NCI-H748 (cell line): Measurements from ENCODE around the gene PGLYRP4.
A peak's percentile ranks its signal among the peaks of the same experiment; 100 is the strongest.
"Not testable (repeated sequence)": the region's sequence is repeated elsewhere in the genome, so short reads cannot be mapped to it uniquely, and the experiment has no call there.

Experiments
- DNase-seq: peaks from one replicate; lab custom pipeline; 2025; ENCODE audit not compliant: unreplicated experiment; lab: John Stamatoyannopoulos, UW

The PGLYRP4 gene

DNA sequence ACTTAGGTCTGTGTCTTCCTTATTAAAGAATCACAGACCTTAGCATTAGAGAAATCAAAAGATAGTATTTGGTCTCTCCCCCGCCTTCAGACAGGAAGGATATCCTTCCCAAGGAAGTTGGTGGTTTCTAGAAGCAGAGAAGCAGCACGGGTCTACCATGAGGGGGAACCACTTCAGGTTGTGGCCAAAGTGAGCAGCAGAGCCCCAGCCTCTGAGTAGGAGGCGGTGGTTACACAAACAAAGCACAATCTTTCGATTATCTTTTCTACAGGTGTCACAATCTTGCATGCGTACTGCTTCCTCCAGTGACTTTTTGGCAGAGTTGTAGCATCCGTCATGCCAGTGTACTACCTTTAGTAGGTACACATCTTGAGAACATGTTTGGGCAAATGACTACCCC, 8.8 kb downstream of the PGLYRP4 start:
- no peak for DNase-seq

DNA sequence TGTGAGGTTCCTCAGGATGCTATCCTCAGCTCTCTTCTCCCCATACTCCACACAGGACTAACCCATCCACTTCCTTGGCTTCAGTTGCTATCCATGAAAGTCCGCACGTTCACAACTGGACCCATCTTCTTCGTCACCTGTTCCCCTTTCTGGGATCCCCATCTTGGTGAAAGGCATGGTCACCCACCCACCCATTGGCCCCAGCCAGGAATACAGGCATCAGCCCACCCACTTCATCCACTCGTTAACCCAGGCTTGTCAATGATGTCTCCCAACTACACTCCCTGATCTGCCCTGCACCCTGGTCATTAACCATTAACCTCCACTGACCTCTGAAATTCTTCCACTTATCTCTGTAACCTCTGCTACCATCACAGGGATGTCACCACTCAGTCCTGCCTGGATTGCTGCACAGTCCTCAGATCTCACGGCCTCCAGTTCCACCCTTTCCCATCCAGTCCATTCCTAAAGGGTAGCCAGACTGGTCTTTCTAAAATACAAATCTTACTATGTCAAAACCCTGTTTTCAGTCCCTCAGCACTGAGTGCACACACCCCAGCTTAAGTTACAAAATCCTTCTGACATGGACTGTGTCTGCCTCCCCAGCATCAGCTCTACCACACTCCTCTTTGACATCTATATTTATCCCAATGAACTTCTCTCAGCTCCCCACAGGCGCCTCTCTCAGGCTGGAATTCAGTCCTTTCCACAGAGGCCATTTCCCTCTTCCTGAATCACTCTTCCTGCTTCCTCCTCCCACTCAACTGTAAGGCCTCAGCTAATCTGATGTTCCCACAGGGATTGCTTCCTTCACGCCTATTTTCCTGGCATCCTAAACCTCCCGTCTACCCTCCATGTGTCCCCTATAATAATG, 10.4 kb downstream of the PGLYRP4 start:
- no peak for DNase-seq

DNA sequence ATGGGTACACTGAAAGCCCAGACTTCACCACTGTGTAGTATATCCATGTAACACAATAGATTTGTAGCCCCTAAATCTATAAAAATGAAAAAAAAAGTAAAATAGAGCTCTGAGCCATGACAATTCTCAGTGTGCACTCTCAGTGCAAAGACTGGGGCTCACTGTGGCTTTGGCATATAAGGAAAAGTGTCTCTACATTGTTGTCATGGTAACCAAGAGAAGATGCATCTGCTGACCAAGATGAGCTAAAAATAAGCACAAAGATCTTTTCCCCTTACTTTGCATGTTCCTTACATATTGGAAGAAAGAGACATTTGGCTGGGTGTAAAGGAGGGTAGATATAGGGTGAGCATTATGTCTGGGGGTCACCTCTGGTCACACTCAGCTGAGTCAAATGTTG, 12.0 kb downstream of the PGLYRP4 start:
- DNase-seq, result no peak

DNA sequence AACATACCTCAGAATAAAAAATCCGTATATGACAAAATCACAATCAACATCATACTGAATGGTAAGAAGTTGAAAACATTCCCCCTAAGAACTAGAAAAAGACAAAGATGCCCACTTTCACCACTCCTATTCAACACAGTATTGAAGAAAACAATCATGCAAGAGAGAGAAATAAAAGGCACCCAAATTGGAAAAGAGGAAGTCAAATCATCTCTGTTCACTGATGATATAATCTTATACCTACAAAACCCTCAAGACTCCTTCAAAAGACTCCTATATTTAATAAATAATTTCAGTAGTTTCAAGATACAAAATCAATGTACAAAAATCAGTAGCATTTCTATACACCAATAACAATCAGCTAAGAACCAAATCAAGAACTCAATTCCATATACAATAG, 14.7 kb downstream of the PGLYRP4 start:
- DNase-seq, result no peak

DNA sequence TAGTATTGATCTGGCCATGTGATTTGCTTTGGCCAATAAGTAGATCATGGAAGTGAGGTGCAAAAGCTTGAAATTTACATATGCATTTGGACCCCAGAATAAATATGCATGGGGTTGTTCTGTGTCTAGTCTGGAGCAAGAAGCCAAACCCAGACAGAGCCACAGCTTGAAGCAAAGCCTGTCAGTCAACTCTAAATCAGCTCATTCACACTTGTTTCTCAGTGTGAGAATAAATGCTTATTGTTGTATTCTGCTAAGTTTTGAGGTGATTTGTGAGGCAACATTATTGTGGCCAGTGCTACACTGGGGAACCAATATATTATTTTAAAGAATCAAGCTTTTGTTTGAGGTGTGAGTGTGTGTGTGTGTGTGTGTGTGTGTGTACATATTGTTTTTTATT, 23.7 kb downstream of the PGLYRP4 start:
- DNase-seq, result no peak

DNA sequence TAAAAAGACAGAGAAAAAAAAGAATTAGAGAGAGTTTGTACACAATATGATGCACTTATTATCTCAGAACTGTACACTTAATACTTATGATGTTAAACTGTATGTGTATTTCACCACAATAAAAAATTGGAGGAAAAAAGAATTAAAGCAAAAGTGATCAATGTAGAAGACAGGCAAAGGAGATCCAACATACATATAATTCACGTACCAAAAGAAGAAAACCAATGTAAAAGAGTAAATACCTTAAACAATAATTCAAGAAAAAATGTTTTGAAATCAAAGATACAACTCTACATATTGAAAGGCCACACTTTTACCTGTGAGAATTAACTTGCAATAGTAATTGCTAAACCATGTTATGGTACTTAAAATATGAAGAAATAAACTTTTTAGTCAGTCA, 26.1 kb downstream of the PGLYRP4 start:
- DNase-seq, result no peak

DNA sequence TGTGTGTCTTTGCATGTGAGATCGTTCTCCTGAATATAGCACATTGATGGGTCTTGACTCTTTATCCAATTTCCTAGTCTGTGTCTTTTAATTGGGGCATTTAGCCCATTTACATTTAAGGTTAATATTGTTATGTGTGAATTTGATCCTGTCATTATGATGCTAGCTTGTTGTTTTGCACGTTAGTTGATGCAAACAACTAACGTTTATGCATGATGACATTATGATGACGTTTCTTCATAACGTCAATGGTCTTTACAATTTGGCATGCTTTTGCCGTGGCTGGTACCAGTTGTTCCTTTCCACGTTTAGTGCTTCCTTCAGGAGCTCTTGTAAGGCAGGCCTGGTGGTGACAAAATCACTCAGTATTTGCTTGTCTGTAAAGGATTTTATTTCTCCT, 30.5 kb downstream of the PGLYRP4 start:
- DNase-seq, result not testable (repeated sequence)

DNA sequence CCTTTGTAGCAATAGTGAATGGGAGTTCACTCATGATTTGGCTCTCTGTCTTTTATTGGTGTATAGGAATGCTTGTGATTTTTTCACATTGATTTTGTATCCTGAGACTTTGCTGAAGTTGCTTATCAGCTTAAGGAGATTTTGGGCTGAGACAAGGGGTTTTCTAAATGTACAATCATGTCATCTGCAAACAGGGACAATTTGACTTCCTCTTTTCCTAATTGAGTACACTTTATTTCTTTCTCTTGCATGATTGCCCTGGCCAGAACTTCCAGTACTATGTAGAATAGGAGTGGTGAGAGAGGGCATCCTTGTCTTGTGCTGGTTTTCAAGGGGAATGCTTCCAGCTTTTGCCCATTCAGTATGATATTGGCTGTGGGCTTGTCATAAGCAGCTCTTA, 32.6 kb downstream of the PGLYRP4 start:
- not testable (repeated sequence) for DNase-seq

DNA sequence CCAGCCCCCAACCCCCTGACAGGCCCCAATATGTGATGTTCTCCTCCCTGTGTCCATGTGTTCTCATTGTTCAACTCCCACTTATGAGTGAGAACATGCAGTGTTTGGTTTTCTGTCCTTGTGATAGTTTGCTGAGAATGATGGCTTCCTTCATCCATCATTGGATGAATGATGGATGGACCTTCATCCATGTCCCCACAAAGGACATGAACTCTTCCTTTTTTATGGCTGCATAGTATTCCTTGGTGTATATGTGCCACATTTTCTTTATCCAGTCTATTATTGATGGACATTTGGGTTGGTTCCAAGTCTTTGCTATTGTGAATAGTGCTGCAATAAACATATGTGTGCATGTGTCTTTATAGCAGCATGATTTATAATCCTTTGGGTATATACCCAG, 34.3 kb downstream of the PGLYRP4 start:
- DNase-seq, result not testable (repeated sequence)

DNA sequence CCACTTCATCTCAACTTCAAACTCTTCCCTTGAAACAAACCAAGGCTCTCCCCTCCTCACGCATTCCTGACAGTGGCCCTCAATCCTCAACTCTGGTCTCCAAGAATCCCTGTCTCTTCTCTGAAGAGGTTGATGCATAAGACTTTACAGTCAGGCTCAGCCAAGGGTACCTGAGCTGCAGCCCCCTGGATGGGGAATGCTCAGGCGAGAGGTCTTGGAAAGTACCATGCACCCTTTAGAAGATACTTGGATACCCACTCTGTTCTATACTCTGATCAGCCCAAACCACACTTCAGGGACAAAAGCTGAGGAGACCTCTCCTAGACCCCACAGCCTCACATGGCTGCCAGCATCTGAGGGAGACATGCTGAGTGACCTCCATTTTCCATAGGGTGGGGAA, 35.4 kb downstream of the PGLYRP4 start:
- no peak for DNase-seq

DNA sequence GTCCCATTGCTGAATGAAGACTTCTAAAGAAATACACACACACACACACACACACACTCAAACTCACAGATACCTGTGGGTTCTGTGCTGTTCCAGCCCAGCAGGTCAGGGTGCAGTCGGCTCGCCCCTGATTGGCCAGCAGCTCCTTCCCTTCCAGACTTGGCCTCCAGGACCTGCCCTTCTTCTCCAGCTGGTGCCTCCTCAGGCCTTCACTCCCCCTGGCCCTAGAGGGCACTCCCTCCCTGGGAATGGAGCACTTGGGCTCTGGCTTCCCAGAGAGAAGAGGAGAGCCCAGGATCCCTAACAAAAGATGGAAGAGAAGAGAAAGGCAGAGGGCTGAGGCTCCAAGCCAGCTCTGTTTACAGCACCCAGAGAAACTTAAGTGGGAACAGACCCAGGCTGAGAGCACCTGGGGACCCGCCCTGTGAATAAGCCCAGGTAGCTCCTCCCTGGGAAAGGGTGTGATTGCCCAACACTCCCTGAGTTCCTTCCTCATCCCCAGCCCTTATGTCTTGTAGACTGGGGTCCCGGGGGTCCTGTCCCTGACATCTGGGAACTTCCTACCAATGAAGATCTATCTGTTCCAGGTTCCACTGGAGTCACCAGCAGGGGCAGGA, 36.0 kb downstream of the PGLYRP4 start, which contains the start of gene PGLYRP3:
TSS of gene PGLYRP3 (minus strand) at position 383 of the 617 bp plus-strand sequence. CDS start 2,287 bp downstream, outside the sequence.
- DNase-seq, result no peak

DNA sequence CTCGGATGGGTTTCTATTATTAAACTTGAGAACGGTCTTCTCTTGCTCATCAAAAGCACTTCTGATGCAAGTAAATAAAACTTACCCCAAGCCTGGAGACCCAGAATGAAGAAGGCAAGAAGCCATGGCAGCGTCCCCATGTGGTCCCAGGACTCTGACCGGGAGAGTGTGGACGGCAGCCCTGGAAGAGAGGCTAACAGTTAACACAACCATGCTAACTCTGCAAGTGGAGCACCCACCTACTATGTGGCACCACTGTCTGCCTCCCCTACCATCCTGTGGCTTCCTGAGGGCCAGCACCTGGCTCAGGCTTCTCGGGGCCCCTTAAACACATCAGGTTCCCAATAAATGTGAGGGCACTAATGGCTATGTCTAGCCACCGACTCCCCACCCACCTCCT, 38.1 kb downstream of the PGLYRP4 start:
- no peak for DNase-seq

DNA sequence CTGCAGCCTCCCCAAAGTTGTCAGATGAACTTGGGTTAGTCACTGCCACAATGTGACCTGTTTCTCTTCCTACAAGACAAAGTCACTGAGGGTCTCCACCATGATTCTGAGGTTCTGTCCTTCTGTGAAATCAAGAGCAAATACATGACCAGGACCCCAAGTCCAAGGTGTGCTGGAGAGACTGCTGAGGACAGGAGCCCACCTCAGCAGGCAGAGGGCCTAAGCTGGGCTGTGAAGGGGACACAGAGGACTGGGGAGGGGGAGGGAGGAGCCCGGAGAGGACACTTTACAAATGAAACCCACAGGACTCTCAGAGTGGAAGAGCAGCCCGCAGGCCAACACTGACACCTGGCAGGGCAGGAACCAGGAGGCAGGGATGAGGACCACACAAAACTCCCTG, 39.2 kb downstream of the PGLYRP4 start:
- no peak for DNase-seq

DNA sequence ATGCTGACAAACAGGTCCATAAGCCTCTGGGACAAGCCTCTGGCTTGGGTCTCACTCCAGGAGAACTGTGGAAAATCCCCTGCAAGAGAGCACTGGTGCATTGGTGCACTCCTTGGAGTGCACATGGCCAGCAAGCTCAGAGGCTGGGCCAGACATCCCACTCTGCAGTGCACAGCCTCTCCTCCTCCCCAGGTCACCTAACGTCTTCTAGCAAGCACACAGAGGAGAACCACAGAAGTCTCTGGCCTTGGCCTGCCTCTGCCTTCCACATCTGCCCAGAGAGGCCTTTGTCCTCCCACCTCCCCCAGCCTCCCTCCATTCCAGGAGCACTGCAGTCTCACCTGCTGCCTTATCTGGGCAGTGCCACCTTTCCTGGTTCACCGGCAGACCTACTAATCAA, 40.1 kb downstream of the PGLYRP4 start:
- no peak for DNase-seq

DNA sequence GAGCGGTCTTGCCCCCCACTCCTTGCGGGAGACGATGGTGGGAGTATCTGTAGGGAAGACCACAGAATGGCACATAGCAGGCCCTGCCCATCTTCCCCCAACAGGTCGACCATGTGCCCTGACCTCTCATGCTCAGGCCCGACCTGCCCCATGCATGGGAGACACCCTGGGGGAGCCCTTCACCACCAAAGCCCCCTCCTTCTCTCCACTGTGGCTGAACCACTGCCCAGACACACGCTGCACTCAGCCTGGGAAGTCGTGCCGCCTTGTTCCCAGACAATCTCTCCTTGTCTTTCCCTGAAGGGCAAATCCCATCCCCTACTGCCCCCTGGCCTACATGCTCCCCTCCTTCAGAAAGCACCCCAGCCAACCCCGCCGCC, 41.4 kb downstream of the PGLYRP4 start:
- DNase-seq, result no peak

DNA sequence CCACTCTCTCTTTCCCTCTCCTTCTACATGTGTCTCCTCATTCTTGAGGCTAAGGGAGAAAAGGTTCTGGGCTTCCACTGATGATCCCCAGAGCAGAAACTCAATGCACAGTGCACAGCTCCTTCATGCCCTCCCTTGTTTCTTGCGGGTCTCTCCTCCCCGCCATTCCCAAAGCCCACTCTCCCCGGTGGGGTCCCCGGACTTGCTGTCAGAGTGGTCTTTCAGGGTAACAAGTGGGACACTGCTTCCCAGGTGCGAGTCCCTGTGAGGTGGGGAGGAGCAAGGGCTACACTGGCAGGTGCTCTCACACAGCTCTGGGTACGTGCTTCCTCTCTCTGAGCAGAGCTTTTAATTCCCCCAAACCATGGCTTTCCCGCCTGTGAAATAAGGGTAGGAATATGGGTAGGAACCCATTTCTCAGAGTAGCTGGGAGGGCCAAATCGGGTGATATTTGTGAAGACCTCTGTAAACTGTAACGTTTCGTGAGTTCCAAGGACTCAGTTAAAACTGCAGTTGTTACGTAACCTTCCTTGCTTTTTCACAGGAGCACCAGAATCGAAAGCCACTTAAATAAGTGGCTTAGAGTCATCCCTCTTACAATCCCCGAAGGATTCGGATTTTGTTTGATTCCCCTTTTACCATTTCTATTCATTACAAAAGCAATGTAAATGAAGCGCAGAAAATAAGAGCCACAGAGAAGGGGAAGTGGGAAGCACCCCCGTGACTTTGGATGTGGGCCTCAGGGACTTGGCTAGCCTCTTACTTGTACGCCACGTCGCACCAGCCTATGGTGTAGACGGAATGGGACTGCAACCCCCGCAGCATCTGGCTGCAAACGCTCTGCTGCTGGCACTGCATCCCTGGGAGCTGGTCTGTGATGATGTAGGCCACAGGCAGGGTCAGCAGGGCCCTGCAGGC, 42.1 kb downstream of the PGLYRP4 start:
- no peak for DNase-seq

DNA sequence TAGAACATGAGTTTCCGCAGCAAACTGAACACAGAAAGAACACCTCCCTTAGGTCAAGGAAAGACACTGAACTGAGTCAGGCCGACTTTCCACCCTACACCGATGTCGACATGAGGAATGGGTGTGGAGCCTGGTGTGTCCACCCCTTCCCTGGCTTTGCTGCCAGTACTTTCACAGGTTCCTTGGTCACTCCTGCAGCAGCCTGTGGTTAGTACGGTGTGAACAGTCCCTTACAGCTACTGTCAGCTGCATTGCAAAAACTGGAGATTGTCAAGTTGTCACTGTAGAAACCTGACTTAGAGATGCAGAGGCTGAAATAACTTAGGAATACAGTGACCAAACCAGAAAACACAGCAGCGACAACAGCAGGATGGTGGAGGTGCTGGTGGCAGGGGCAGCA, 43.0 kb downstream of the PGLYRP4 start:
- no peak for DNase-seq

DNA sequence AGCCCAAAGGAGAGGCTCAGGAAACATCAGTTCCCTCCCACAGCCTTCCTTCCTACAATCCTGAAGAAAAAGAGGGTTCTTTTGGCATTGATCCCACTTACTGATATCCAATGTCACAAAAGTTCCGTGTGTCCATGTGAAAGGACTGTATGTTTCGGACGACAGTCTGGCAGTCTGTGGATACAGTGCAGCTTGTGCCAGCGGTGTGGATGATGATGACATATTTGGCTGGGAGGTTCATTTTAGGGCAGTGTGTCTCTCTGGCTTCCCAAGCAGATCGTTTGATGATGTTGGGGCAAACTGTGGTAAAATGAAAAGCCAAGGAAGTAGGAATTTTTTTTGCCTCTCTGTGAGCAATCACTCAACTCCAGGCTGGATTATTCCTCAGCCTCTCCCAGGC, 46.3 kb downstream of the PGLYRP4 start:
- no peak for DNase-seq

DNA sequence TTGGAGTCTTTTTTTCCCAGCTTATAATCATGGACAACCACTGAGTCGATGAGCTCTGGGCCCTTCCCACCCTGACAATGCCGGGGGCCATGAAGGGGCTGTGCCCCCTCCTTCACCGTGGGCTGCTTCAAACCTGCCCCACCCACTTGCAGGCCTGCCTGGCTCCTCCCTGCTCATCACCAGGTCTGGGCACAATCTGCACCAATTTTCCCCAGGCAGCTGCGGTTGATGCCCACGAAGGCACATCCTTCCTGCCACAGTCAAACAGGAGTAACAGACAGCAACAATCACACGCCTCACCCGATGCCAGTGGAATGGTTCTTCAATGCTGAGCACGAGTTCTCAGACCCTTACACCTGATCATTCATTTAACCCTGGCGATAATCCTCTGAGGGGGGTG, 54.8 kb downstream of the PGLYRP4 start:
- DNase-seq, result no peak

DNA sequence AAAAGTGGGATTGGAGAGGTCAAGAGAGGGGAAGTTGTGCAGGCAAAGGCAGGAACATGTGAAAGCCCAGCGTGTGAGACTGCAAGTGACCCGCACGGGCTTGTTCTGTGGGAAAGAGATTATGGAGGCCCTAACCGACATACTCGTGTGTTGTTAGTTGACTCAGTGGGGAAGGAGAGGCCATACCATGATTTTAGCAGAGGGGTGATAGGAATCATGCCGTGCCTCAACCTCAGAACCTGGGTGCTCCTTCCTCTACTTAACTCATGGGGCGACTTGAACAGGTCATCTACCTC, 55.2 kb downstream of the PGLYRP4 start:
- no peak for DNase-seq

DNA sequence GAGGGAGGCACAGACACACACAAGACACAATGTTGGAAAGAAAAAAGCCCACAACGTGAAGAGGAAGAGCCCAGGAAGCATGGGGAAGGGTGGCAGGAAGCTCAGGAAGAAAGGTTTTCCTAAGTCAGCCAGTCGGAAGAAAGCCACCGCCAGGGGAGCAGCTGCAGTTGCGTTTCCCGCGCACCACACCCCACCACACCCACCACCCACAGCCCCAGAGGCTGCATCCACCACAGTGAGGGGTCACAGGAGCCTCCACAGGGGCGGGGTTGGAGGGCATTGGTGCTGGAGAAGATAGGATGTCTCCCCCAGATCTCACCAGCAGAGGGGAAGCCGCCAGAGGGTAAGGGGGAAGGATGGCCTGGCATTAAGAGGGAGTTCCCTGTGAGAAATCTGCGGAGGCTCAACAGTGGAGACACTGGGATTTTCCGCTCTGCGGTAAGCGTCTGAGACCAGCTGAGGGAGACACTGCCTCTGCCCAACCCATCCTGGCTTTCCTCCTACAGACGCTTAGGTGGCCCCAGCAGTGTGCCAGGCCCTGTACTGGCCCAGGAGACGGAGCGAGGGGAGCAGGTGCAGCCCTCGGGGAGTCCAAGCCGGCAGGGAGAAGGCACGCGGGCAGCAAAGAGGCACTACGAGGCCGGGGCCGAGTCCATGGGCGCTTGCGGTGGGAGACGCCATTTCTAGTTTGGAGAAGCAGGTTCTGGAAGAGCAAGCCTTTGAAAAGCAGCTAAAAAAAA, 55.7 kb downstream of the PGLYRP4 start:
- DNase-seq, result peak; percentile 10
